AG20443 (cell line): ENCODE results near the gene PKD1L1.
A peak's percentile ranks its signal among the peaks of the same experiment; 100 is the strongest.
"Not testable (repeated sequence)": the region's sequence is repeated elsewhere in the genome, so short reads cannot be mapped to it uniquely, and the experiment has no call there.

Experiments used
- DNase-seq: peaks from one replicate; pipeline ENCODE4 v3.0.0; 2012; ENCODE audit warnings: low spot score, mixed read lengths

Gene PKD1L1

DNA sequence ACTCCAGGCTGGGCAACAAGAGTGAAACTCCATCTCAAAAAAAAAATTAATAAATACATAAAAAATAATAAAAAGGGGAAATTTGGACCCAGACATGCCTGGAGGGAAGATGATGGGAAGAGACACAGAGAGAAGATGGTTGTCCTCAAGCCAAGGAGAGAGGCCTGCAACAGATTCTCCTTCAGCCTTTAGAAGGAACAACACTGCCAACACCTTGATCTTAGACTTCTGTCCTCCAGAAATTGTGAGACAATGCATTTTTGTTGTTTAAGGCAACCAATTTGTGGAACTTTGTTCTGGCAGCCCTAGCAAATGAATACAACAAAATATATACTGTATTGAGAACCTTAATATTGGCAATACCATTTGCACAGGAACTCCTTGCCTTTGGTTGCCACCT lies 186.1 kb downstream of the PKD1L1 start:
- DNase-seq: no peak

DNA sequence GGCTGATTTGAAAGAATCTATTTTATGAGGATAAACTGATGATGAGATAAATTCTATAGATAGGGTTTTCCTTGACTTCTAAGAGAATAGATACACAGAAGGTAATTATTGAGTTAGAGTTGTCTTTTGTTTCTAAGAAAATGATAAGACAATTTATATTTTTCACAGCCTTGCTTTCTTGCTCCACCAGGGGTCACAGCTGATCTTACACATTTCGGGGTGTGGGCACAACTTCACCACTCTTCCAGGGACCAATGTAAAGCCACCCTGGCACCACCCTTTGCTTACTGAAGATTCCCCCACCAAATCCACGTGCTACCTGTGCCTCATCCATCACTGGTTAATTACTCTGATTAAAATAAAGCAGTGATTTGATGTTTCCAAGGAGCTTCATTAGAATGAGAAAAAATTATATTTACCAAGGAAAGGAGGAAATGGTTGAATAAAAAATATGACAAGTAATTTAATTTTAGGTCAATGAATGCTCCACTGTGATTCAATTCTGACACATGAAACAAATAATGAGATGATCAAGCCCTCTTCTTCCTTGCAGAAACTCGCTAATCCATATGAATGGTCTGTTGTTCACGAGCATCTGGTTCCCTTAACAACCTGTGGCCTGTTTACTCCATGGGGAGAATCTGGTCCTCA lies 189.1 kb downstream of the PKD1L1 start:
- DNase-seq: no peak

DNA sequence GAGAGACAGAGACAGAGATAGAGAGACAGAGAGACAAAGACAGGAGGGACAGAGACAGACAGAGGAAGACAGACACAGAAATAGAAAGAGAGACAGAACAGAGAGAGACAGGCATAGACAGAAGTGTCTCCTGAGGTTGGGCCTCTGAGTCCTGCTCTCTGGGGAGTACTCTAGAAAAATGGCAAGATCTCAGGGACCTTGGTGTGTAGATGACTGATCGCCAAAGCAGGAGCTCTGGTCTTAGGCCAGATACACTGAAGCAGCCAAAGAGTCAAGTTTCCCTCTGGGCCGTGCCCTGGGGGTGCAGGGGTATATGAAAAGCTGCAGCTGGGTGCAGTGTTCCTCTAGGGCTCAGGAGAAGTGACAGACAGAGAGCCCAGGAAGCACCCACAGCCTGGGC lies 189.7 kb downstream of the PKD1L1 start:
- peak; percentile 34 for DNase-seq

DNA sequence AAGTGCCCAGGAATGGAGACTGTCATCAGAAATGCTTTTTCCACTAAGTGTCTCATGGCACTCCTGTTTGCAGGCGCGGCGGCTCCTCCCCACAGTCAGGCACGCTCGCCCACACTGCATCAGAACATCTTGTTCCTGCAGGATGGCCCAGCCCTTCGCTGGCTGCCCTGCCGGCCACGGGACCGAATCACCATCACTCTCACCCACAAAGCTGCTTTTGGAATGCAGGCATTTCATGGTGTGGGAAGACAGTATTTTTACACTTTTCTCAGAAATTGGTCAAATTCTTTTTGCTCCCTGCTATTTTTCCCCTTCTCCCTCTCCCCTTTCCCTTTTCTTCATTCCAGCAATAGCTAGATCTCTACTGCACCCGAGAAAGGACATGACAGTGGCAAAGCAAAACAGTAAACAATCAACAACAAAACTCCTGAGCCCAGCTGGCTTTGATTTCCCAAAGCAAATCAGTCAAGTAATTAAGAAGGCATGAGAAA lies 190.3 kb downstream of the PKD1L1 start:
- DNase-seq: peak; percentile 96

DNA sequence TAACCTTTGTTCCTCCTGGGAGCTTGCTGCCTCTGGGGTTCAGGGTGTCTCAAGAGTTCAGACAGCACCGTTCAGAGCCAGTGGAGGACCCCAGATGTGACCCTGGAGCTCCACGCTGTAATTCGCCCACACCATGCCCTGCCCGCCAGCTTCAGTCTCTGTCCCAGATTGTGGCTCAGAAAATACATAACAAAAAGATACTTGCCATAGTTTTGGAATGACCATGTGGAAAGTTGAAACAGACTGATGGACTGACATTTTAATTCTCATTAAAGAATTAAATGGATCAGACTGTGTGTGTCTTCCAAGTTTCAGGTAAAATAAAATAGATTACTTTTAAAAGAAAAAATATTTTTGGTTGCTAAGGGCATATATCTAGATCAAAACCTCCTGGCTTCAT lies 191.6 kb downstream of the PKD1L1 start:
- no peak for DNase-seq

DNA sequence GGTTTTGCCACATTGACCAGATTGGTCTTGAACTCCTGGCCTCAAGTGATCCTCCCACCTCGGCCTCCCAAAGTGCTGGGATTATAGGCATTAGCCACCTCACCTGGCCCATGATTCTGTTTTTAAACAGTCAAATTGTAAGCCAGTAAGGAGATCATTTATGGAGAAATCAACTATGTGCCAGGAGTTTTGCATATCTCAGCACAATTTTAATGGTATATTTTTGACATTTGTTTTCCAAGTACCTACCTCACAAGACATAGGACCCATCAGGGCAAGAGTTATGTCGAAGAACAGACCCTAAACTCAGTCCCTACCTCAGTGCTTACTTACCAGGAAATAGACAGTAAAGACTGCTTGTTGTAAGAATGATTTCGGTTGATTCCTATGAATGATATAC lies 193.0 kb downstream of the PKD1L1 start:
- no peak for DNase-seq

DNA sequence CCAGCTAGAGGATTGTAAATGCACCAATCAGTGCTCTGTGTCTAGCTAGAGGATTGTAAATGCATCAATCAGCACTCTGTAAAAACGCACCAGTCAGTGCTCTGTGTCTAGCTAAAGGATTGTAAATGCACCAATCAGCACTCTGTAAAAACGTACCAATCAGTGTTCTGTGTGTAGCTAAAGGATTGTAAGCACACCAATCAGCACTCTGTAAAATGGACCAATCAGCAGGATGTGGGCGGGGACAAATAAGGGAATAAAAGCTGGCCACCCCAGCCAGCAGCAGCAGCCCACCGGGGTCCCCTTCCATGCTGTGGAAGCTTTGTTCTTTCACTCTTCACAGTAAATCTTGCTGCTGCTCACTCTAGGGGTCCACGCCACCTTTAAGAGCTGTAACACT lies 196.5 kb downstream of the PKD1L1 start:
- not testable (repeated sequence) for DNase-seq

DNA sequence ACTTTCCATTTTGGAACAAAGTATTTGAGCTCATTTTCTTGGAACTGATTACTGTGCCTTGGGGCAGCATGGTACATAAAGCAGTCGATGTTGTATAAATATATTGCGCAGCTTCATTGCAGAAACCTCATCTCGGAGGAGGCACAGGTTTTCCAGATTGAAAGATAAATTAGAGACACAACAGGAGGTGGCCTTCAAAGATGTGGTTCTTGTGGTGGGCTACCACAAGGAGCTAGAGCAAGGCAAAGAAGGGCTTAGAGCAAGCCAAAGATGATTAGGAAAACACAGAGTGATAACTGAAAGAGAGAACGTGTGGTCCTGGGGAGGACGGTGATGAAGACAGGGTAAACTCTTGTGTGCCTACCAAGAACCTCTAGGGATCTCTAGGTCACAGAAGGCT lies 197.2 kb downstream of the PKD1L1 start:
- no peak for DNase-seq

DNA sequence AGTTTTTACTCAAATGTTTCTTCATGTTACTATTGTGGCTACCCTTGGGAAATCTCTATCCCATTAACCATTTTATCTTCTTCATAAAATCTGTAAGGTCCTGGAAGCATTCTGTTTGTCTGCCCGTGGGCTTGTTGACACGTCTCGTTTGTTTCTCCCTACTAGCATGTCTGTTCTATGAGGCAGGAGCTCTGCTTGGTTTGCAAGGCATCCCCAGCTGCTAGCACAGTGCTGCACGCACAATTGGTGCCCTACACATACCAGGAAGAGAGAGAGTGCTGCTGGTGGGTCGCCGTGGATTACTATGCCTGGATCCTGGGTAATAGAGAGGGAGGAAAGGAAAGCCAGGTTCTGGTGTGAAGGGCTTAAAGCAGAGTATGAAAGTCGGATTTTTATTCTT lies 200.2 kb downstream of the PKD1L1 start:
- no peak for DNase-seq

DNA sequence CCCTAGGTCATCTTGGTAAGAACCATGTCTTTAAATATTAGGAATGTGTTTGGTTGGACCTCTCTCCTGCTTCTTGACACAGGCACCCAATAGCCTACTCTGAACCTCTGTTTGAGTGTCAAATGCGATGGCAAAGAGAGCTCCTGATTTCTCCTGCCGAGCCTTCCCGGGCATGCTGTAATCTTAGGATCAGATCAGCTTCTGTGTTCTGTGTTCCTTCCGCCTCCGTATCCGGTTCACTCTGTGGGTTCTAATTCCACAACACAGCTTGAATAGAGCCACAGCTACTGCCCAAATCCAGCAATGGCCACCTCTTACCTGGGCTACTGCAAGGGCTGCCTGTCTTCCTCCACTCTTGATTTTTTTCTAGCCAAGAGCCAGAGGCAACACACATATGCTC lies 201.1 kb downstream of the PKD1L1 start:
- DNase-seq: no peak

DNA sequence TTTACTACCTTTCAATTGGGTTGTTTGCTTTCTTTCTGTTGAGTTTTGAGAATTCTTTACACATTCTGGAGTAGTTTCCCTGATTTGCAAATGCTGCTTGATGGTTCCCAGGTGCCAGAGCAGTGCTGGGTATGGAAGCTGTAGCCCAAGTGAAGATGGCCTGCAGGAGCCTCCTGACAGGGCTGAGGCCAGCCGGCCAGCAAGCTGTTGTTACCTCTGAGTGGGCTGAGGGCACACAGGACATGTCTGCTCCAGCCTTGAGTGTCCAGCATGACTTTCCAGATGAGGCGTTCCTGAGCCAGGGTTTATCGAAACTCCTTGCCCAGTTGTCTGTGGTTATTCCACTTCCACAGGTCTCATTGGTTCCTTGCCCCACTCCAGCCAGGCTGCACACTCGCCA lies 201.8 kb downstream of the PKD1L1 start:
- no peak for DNase-seq

DNA sequence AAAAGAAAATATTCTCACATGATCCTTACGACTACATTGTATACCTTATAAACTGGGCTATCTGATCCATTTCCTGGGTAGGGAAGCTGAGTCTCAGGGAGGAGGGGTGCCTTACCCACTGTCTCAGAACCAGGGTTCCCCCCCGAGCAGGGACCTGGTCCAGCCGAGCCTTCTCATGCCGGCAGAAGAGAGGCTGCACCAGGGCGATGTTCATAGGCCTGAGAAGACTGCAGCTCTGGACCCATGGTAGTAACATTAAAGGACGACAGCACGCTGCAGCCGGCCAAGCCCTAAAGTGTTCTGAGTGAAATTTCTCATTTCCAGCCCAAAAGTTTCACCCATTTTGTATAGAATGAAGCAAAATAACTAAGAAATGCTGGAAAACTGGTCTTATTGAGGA lies 203.4 kb downstream of the PKD1L1 start:
- DNase-seq: no peak

DNA sequence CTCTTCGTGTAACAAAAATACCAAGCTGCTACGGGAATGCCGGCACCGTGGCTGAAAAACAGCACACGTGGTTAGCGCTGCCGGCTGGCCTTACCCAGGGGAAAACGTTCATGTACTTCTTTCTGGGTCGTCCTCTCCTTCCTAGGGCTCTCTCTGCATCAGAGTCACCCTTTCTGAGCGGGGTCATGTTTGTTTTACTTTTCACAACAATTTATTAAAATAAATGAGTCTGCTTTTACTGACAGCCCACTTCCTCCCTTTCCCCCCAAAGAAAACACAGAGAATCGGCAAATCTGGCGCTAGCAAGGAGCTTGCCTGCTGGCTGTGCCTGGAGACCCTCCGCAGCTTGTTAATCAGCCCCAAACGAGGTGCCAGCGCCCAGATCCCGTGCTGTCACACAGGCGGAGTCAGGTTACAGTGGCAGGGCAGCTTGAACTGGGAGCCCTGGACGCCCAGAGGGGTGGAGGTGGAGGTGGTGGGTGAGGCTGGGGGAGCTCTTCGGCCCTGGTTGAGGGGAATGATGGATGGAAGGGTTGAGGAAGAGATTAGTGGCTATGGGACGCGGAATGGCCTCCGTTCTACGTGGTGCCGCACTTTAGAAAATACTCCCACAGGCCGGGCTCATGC lies 204.2 kb downstream of the PKD1L1 start:
- no peak for DNase-seq

DNA sequence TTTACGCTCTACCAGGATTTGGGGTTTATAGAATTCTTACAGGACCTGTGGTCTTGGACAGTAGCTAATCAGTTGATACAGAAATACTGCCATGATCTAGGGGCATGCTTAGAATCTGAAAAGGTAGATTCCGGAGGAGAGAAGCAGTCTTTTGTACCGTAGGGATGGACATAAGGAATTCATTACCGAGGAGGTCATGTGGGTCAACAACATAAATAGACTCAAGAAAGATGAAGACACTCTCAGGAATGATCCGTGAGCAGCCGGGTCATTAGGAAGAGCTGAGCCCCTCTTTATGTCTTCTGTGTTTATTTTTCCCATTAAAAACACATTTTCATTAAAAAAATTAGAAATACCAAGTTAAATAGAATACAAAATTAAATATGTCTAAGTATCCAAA lies 206.3 kb downstream of the PKD1L1 start:
- no peak for DNase-seq

DNA sequence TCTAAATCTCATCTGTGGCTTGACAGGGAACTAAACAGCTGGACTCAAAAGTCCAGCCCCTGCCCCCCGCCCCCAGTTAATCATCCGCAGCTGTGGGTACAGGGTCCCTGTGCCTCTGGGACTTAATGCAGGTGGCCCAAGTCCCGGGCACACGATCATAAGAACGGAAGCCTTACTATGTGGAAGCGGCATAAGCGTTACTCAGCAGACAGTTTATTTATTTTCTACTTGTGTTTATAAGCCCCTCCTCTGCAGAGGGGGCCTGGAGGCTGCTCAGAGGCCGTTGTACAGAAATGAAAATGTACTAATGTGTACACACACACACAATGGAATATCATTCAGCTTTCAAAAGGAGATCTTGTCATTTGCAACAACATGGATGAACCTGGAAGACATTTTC lies 208.4 kb downstream of the PKD1L1 start:
- no peak for DNase-seq

DNA sequence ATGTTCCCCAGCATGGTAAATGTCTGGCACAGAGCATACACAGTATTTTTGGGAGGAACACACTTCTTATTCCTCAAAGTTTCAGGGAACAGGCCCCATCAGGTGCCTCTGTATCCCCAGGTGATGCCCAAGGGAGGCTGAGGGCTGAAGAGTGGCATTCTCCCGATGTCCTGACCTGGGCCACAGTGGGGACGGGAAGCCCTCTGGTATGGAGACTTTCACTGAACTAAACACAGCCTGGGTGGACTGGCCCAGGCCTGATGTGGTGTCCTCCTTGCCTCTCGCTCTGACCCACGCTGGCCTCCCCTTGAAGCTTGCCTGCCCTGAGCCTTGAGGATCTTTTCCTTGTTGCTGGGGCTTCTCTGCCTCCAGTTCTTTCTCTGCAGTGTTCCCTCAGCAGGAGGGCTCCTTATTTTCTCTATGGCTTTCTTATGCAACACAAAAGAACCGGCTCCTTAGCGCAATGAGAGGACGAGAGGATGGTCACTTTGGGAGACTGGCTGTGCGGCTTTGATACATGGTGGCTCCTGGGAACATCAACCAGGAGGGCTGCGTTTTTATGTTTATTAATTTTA lies 208.9 kb downstream of the PKD1L1 start:
- no peak for DNase-seq

DNA sequence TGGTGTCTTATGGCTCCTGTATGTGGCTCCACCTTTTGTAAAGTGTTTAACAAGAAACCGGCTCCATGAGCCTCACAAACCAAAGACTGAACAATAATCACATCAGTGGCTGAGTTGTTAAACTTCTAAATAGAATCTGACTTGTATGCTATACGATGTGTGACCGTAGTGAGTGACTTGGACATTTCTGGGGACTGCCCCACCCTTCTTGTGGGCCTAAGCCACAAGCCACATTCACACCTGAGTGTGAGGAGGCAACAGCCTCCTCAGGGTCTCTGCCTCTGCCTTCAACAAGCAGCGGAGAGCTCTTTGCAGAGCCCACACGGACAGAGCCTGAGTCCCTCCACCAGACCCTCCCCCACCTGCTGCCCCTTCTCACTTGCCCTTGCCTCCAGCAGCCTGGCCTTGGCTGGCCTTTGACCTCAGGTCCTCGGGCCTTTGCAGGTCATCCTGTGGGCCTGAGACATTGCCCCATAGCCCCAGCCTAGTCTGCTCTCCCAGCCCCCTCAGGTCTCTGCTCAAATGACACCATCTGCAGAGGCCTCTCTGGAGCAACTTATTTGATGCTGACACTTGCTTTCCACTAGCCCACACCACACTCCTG lies 209.6 kb downstream of the PKD1L1 start:
- no peak for DNase-seq

DNA sequence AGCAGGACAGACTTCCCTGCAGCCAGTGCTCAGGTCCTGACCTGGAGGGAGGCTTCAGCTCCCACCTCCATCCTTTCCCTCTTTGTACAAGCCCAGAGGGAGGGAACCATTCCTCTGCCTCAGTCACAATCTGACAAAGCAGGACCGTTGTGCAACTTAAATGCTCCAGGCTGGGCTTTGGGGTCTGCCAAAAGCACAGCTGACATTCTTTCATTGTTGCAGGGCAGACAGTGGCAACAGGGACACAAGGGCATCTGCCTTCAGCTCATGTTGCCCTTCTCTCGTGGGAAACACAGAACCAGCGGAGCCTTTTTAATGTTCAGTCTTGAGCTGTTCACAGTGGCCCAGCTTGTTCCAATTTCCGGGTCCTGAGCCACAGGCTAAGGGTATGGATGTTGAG lies 210.7 kb downstream of the PKD1L1 start:
- no peak for DNase-seq

DNA sequence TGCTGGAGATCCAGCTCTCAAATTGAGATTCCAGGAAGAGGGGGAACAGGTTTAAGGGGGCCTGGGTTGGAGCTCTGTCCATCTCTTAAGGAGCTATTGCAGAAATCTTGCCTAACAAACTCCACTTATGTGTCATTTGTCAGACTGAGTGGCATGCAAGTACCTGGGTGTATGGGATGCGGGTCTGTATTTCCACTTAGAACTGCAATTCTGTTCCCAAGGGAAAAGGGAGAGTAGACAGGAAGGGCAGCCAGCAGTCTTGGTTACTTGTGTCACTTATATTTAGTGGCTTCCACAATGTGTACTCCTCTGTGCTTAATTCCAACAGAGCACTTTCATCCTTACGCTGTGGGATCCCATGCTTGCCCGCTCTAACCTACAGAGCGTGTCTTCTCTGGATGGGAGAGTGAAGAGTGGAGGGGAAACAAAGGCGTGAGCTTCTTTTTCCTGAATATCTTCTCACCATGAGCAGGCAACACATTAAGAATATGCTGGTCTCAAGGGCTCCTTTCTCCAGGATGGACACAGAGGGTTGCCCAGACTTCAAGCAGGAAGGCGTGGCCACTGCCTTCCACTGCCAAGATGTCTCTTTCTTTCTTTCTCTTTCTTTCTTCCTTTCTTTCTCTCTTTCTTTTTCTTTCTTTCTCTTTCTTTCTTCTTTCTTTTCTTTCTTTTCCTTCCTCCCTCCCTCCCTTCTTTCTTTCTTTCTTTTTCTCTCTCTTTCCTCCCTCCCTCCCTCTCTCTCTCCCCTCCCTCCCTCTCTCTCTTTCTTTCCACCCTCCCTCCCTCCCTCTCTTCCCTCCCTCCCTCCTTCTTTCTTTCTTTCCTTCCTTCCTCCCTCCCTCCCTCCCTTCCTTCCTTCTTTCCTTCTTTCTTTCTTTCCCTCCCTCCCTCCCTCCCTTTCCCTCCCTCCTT lies 212.6 kb downstream of the PKD1L1 start:
- DNase-seq: no peak

DNA sequence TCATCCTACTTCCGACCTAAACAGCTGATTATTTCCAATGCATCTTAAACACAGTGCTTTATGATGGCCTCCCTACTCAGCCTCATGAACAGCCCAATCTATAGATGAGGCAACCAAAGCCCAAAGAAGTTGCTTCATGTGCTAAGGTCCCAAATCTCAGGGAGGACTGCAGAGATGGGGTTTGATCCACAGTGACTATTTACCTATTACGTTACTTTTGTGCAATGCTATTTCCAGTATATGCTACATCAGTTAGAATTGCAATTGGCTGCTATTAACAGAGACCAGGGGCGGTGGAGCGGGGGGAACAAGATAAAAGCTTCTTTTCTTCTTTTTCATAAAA lies 213.3 kb downstream of the PKD1L1 start:
- no peak for DNase-seq

DNA sequence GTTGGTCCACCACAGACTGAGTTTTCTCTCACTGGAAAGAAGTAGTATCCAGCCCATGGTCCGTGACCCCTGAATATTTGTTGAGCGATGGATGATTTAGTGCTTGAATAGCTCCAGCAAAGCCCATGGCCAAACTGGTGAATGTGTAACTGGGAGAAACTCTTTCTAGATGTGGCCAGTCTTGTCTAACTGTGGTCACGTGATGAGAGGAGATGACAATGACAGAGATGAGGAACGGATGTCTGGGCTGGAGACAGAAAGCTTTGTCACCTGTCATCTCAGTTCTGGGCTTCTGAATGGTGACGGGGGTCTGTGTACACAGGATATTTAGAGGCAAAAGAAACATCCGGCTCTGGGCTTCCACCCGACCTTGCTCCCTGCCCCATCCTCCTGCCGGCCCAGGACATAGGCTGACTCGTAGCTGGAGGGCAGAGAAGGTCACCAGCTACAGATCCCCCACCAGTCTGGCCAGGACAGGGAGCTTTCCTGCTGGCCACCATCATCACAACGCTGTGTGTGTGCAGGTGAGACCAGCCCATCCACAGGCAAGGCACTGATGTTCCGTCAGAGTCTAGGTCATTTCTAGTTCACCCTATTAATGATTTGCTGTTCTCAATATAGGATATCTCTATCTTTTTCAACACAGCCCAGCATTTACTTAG lies 213.8 kb downstream of the PKD1L1 start:
- DNase-seq: no peak

DNA sequence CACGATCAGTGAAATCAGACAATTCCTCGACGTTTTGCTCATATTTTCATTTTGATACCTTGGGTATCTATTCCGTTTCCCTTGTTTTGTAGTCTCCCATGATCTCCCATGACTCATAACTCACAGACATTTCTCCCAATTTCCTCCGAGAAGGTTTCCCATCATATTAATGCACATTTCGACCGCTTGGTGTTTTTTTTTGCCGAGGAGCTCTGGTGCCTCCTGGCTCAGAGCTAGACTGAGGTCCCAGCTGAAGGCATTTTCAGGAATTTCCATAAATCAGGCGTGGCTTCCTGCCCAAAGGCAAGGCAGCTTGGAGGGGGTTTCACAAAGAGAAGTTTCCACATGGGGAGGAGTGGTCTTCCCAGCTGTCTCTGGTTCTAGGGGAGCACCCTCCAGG lies 218.1 kb downstream of the PKD1L1 start:
- no peak for DNase-seq
